Activated CD4-positive, alpha-beta T cell treated with anti-CD3 and anti-CD28 coated beads, Interleukin-2, amount 50 U/mL, for 48 hours (primary cell): ENCODE data around the gene WWP2.

ENCODE experiments used
- DNase-seq, 2 experiments: peaks; one replicate each; pipeline ENCODE4 v3.0.0-alpha.2; 2020

Gene WWP2

GRCh38 chr16:69890892-69891282, 128.8 kb downstream of the WWP2 start:
- DNase-seq: no peak

- no peak for DNase-seq
Observed at GRCh38 chr16:69892378-69892777, 130.2 kb downstream of the WWP2 start.

- no peak for DNase-seq
Observed at GRCh38 chr16:69893106-69893505, 131.0 kb downstream of the WWP2 start.

- DNase-seq: no peak
Observed at GRCh38 chr16:69894676-69895075, 132.5 kb downstream of the WWP2 start.

GRCh38 chr16:69903865-69904415, 141.8 kb downstream of the WWP2 start:
- no peak for DNase-seq

- no peak for DNase-seq
Observed at GRCh38 chr16:69904495-69905170, 142.5 kb downstream of the WWP2 start.

- DNase-seq: no peak
Observed at GRCh38 chr16:69905171-69905555, 143.0 kb downstream of the WWP2 start.

- DNase-seq: no peak
Observed at GRCh38 chr16:69906838-69907401, 144.8 kb downstream of the WWP2 start.

- no peak for DNase-seq
Observed at GRCh38 chr16:69909043-69909442, 146.9 kb downstream of the WWP2 start.

GRCh38 chr16:69909760-69910159, 147.6 kb downstream of the WWP2 start:
- DNase-seq: no peak

GRCh38 chr16:69910964-69911363, 148.8 kb downstream of the WWP2 start:
- no peak for DNase-seq

- no peak for DNase-seq
Observed at GRCh38 chr16:69916462-69916861, 154.3 kb downstream of the WWP2 start.

- no peak for DNase-seq
Observed at GRCh38 chr16:69917311-69917710, 155.2 kb downstream of the WWP2 start.

GRCh38 chr16:69917739-69918138, 155.6 kb downstream of the WWP2 start:
- DNase-seq: no peak

- no peak for DNase-seq
Observed at GRCh38 chr16:69918241-69918640, 156.1 kb downstream of the WWP2 start.

GRCh38 chr16:69921127-69921526, 159.0 kb downstream of the WWP2 start:
- DNase-seq: no peak

- DNase-seq: no peak
Observed at GRCh38 chr16:69922200-69922599, 160.1 kb downstream of the WWP2 start.

- no peak for DNase-seq
Observed at GRCh38 chr16:69924041-69924775, 162.1 kb downstream of the WWP2 start.

GRCh38 chr16:69924777-69925191, 162.7 kb downstream of the WWP2 start:
- DNase-seq: no peak

GRCh38 chr16:69925311-69925710, 163.2 kb downstream of the WWP2 start:
- no peak for DNase-seq

GRCh38 chr16:69926241-69926640, 164.1 kb downstream of the WWP2 start:
- DNase-seq: no peak

- DNase-seq: no peak
Observed at GRCh38 chr16:69927056-69927757, 165.1 kb downstream of the WWP2 start.

- no peak for DNase-seq
Observed at GRCh38 chr16:69928856-69929400, 166.8 kb downstream of the WWP2 start.
